ENCODE data around the gene ATP6V0D1. TPM values are rescaled to one million over a fixed set of nuclear protein-coding genes. Genes with fewer than 3 reads are reported as not detected.

ATP6V0D1 gene
- total RNA-seq, 1 experiment from 2014 or later, result 85.3 TPM

GRCh38 chr16:67468731-67469130, 12.2 kb downstream of the ATP6V0D1 start:
- intact Hi-C loops (cut with micrococcal nuclease; ENCODE audit: unreplicated experiment), result no loop called here
- Mint-ChIP-seq H3K4me1 (ENCODE audit: low read depth, unreplicated experiment) (peaks cover 10% of the 10 kb centered on the region), H3K4me3 (ENCODE audit: low read depth, unreplicated experiment) (no peak overlapping the region), H3K36me3 (ENCODE audit: insufficient read depth, unreplicated experiment) (peaks cover 8% of the 10 kb centered on the region), H3K9me3 (ENCODE audit: low read depth, unreplicated experiment) (no peaks in the 10 kb centered on the region), H3K27ac (ENCODE audit: unreplicated experiment) (no peak overlapping the region), H3K27me3 (ENCODE audit: unreplicated experiment) (no peaks in the 10 kb centered on the region)
- CTCF ChIA-PET, result interaction anchor here (1.5 kb wide), 1 partner anchor 40 kb away, joined by 4 read pairs; no protein-coding TSS in a partner anchor
- BruUV-seq (replicated peaks), result no TSS peak
- DNase-seq, result no peak
- TF ChIP-seq CTCF (IDR thresholded peaks at IDR 0.05; ENCODE audit: unreplicated experiment), result no peak

GRCh38 chr16:67466581-67466980, 14.4 kb downstream of the ATP6V0D1 start:
- Mint-ChIP-seq H3K9me3 (ENCODE audit: low read depth, unreplicated experiment) (no peaks in the 10 kb centered on the region), H3K4me3 (ENCODE audit: low read depth, unreplicated experiment) (no peak overlapping the region), H3K27me3 (ENCODE audit: unreplicated experiment) (no peaks in the 10 kb centered on the region), H3K27ac (ENCODE audit: unreplicated experiment) (no peak overlapping the region), H3K4me1 (ENCODE audit: low read depth, unreplicated experiment) (peaks cover 31% of the 10 kb centered on the region), H3K36me3 (ENCODE audit: insufficient read depth, unreplicated experiment) (peaks cover 13% of the 10 kb centered on the region)
- BruUV-seq (replicated peaks), result no TSS peak
- no peak for TF ChIP-seq CTCF (IDR thresholded peaks at IDR 0.05; ENCODE audit: unreplicated experiment)
- intact Hi-C loops (cut with micrococcal nuclease; ENCODE audit: unreplicated experiment), result loop anchor here (1.0 kb wide), 1 partner anchor 38 kb away; no protein-coding TSS in a partner anchor
- no peak for DNase-seq
- CTCF ChIA-PET, result interaction anchor here (1.3 to 1.4 kb wide), 2 partner anchors 25 to 55 kb away, joined by 3 to 13 read pairs; no protein-coding TSS in a partner anchor

GRCh38 chr16:67464565-67464964, 16.4 kb downstream of the ATP6V0D1 start:
- Mint-ChIP-seq H3K4me3 (ENCODE audit: low read depth, unreplicated experiment) (no peak overlapping the region), H3K9me3 (ENCODE audit: low read depth, unreplicated experiment) (no peaks in the 10 kb centered on the region), H3K4me1 (ENCODE audit: low read depth, unreplicated experiment) (peaks cover 46% of the 10 kb centered on the region), H3K27me3 (ENCODE audit: unreplicated experiment) (no peaks in the 10 kb centered on the region), H3K27ac (ENCODE audit: unreplicated experiment) (no peak overlapping the region), H3K36me3 (ENCODE audit: insufficient read depth, unreplicated experiment) (peaks cover 13% of the 10 kb centered on the region)
- no peak for DNase-seq
- intact Hi-C loops (cut with micrococcal nuclease; ENCODE audit: unreplicated experiment), result no loop called here
- TF ChIP-seq CTCF (IDR thresholded peaks at IDR 0.05; ENCODE audit: unreplicated experiment), result no peak
- BruUV-seq (replicated peaks), result no TSS peak
- CTCF ChIA-PET, result interaction anchor here (2.9 to 3.0 kb wide), 2 partner anchors 13 to 36 kb away, joined by 11 to 34 read pairs; no protein-coding TSS in a partner anchor

GRCh38 chr16:67463691-67464090, 17.3 kb downstream of the ATP6V0D1 start:
- intact Hi-C loops (cut with micrococcal nuclease; ENCODE audit: unreplicated experiment), result no loop called here
- H3K27ac Mint-ChIP-seq (ENCODE audit: unreplicated experiment), result no peak overlapping the region
- H3K4me3 Mint-ChIP-seq (ENCODE audit: low read depth, unreplicated experiment), result no peak overlapping the region
- no peaks in the 10 kb centered on the region for H3K27me3 Mint-ChIP-seq (ENCODE audit: unreplicated experiment)
- CTCF ChIA-PET, result interaction anchor here (2.9 to 3.0 kb wide), 2 partner anchors 12 to 35 kb away, joined by 11 to 34 read pairs; no protein-coding TSS in a partner anchor
- H3K36me3 Mint-ChIP-seq (ENCODE audit: insufficient read depth, unreplicated experiment), result peaks cover 13% of the 10 kb centered on the region
- H3K9me3 Mint-ChIP-seq (ENCODE audit: low read depth, unreplicated experiment), result no peaks in the 10 kb centered on the region
- no peak for DNase-seq
- BruUV-seq (replicated peaks), result no TSS peak
- peaks cover 46% of the 10 kb centered on the region for H3K4me1 Mint-ChIP-seq (ENCODE audit: low read depth, unreplicated experiment)
- no peak for TF ChIP-seq CTCF (IDR thresholded peaks at IDR 0.05; ENCODE audit: unreplicated experiment)

All from Calu3 (cell line).